ENCODE measurements around the gene CLC.
"Not testable (repeated sequence)": the region's sequence is repeated elsewhere in the genome, so short reads cannot be mapped to it uniquely, and the experiment has no call there.

DNA sequence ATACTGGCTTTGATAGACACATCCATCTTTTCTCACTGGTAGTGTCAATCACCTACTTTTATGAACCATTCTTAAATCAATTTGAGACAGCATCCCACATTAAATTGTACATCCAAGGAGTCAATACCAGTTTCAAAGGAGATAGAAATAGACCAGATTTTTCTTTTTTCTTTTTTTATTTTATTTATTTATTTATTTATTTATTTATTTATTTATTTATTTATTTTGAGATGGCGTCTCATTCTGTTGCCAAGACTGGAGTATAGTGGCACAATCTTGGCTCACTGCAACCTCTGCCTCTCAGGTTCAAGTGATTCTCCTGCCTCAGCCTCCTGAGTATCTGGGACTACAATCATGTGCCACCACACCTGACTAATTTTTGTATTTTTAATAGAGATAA, 24.0 kb upstream of the CLC start:
- TF ChIP-seq FOSL2 (CRISPR knock-in tag; IDR thresholded peaks at IDR 0.05); NR2F1 (CRISPR knock-in tag; IDR thresholded peaks at IDR 0.05); NFE2L2 (IDR thresholded peaks at IDR 0.05; ENCODE audit: low read length); EZH2 (conservative IDR thresholded peaks at IDR 0.05; ENCODE audit: low read depth, low read length); ZNF33B (CRISPR knock-in tag; IDR thresholded peaks at IDR 0.05); ZNF264 (CRISPR knock-in tag; IDR thresholded peaks at IDR 0.05); SIN3B (IDR thresholded peaks at IDR 0.05; ENCODE audit: low read length); POLR2A (IDR thresholded peaks at IDR 0.05; ENCODE audit: insufficient read depth in 1 of 2, low read depth in 2 of 2, low read length in 2 of 2); ARNT (IDR thresholded peaks at IDR 0.05); KDM5B (CRISPR knock-in tag; IDR thresholded peaks at IDR 0.05; ENCODE audit: borderline replicate concordance): not testable (repeated sequence)
- TF ChIP-seq, protein P1, sequence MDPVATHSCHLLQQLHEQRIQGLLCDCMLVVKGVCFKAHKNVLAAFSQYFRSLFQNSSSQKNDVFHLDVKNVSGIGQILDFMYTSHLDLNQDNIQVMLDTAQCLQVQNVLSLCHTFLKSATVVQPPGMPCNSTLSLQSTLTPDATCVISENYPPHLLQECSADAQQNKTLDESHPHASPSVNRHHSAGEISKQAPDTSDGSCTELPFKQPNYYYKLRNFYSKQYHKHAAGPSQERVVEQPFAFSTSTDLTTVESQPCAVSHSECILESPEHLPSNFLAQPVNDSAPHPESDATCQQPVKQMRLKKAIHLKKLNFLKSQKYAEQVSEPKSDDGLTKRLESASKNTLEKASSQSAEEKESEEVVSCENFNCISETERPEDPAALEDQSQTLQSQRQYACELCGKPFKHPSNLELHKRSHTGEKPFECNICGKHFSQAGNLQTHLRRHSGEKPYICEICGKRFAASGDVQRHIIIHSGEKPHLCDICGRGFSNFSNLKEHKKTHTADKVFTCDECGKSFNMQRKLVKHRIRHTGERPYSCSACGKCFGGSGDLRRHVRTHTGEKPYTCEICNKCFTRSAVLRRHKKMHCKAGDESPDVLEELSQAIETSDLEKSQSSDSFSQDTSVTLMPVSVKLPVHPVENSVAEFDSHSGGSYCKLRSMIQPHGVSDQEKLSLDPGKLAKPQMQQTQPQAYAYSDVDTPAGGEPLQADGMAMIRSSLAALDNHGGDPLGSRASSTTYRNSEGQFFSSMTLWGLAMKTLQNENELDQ (CRISPR knock-in tag; IDR thresholded peaks at IDR 0.05; ENCODE audit: borderline replicate concordance): not testable (repeated sequence)
- TF ChIP-seq, protein P2, sequence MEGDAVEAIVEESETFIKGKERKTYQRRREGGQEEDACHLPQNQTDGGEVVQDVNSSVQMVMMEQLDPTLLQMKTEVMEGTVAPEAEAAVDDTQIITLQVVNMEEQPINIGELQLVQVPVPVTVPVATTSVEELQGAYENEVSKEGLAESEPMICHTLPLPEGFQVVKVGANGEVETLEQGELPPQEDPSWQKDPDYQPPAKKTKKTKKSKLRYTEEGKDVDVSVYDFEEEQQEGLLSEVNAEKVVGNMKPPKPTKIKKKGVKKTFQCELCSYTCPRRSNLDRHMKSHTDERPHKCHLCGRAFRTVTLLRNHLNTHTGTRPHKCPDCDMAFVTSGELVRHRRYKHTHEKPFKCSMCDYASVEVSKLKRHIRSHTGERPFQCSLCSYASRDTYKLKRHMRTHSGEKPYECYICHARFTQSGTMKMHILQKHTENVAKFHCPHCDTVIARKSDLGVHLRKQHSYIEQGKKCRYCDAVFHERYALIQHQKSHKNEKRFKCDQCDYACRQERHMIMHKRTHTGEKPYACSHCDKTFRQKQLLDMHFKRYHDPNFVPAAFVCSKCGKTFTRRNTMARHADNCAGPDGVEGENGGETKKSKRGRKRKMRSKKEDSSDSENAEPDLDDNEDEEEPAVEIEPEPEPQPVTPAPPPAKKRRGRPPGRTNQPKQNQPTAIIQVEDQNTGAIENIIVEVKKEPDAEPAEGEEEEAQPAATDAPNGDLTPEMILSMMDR (CRISPR knock-in tag; IDR thresholded peaks at IDR 0.05): not testable (repeated sequence)
- TF ChIP-seq, protein P3, sequence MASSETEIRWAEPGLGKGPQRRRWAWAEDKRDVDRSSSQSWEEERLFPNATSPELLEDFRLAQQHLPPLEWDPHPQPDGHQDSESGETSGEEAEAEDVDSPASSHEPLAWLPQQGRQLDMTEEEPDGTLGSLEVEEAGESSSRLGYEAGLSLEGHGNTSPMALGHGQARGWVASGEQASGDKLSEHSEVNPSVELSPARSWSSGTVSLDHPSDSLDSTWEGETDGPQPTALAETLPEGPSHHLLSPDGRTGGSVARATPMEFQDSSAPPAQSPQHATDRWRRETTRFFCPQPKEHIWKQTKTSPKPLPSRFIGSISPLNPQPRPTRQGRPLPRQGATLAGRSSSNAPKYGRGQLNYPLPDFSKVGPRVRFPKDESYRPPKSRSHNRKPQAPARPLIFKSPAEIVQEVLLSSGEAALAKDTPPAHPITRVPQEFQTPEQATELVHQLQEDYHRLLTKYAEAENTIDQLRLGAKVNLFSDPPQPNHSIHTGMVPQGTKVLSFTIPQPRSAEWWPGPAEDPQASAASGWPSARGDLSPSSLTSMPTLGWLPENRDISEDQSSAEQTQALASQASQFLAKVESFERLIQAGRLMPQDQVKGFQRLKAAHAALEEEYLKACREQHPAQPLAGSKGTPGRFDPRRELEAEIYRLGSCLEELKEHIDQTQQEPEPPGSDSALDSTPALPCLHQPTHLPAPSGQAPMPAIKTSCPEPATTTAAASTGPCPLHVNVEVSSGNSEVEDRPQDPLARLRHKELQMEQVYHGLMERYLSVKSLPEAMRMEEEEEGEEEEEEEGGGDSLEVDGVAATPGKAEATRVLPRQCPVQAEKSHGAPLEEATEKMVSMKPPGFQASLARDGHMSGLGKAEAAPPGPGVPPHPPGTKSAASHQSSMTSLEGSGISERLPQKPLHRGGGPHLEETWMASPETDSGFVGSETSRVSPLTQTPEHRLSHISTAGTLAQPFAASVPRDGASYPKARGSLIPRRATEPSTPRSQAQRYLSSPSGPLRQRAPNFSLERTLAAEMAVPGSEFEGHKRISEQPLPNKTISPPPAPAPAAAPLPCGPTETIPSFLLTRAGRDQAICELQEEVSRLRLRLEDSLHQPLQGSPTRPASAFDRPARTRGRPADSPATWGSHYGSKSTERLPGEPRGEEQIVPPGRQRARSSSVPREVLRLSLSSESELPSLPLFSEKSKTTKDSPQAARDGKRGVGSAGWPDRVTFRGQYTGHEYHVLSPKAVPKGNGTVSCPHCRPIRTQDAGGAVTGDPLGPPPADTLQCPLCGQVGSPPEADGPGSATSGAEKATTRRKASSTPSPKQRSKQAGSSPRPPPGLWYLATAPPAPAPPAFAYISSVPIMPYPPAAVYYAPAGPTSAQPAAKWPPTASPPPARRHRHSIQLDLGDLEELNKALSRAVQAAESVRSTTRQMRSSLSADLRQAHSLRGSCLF (CRISPR knock-in tag; IDR thresholded peaks at IDR 0.05; ENCODE audit: borderline replicate concordance): not testable (repeated sequence)
